GM13977 (cell line): Measurements from ENCODE around the gene BRD3.

Experiments used
- DNase-seq: peaks from one replicate; pipeline ENCODE4 v3.0.0; 2012; ENCODE audit warnings: low spot score
- in situ Hi-C: fragments of 300-500 bp; cut with MboI; formaldehyde crosslinking; loops from one replicate; pipeline ENCODE4 v1.12.0; 2022; ENCODE audit warnings: low sequenced_read_pairs, low pct_unique_long_range_greater_than_20kb, mixed read lengths, inconsistent platforms; ENCODE audit not compliant: unreplicated experiment
- TF ChIP-seq, protein P1 (sequence below): IDR thresholded peaks from 2 replicates; pipeline ENCODE4 v1.5.1; 2012; ENCODE audit warnings: mild to moderate bottlenecking, control low read depth; ENCODE audit not compliant: insufficient read depth; ENCODE audit errors: extremely low read depth, missing control alignments

The BRD3 gene

DNA sequence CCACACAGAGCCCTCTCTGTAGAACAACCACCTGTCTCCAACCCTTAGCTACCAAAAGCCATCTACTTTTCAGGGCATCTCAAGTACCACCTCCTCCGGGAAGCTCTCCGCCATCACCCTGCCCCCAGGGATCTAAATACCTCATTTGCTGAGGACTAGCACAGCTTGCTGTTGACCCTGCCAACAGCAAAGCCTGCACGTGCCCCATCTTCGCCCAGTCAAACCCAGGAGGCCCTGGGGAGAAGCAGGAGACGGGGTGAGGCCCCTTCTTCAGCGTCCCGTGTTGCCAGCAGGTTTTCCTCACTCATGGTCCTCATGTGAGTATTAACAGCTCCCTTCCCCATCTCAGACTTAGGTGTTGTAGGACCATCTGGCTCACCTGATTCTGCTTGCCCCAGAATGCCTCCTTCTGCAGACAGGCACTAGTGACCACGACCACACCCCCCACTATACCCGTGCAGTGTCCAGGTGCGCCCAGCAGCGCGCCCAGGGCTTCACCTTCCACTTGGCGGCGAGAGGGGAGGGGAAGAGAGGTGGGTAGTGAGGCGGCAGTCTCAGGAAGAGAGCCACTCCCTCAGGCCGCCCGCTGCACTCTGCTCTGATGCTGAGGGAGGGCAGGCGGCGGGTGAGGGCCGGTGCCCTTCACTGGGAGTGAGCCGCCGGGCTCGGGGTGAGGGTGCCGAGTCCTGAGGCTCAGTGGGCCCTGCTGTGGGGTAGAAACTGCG is 86.8 kb downstream of the BRD3 start:
- in situ Hi-C loops = no loop called here
- TF ChIP-seq, protein P1, sequence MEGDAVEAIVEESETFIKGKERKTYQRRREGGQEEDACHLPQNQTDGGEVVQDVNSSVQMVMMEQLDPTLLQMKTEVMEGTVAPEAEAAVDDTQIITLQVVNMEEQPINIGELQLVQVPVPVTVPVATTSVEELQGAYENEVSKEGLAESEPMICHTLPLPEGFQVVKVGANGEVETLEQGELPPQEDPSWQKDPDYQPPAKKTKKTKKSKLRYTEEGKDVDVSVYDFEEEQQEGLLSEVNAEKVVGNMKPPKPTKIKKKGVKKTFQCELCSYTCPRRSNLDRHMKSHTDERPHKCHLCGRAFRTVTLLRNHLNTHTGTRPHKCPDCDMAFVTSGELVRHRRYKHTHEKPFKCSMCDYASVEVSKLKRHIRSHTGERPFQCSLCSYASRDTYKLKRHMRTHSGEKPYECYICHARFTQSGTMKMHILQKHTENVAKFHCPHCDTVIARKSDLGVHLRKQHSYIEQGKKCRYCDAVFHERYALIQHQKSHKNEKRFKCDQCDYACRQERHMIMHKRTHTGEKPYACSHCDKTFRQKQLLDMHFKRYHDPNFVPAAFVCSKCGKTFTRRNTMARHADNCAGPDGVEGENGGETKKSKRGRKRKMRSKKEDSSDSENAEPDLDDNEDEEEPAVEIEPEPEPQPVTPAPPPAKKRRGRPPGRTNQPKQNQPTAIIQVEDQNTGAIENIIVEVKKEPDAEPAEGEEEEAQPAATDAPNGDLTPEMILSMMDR = no peak
- no peak for DNase-seq
